Motor neuron (in vitro differentiated cells): ENCODE measurements around the gene ZFP69. TPM values are rescaled to one million over a fixed set of nuclear protein-coding genes. Genes with fewer than 3 reads are reported as not detected.

Source experiments
- ATAC-seq, 8 experiments: fragments of 200-7000 bp; cut with Tn5 transposase; replicated peaks in 6 of 8; 2 replicates each; pipeline ENCODE4 v1.8.0; 2021; ENCODE audit warnings: mild to moderate bottlenecking in 8 of 8, moderate library complexity in 8 of 8
- H3K27ac ChIP-seq, 2 donors: fragments of 250-450 bp; sonication (Bioruptor Pico); 2 replicates each; pipeline ENCODE4 v1.9.0; 2021; ENCODE audit warnings: antibody characterized with exemption in 2 of 2, mild to moderate bottlenecking in 2 of 2, moderate library complexity in 1 of 2
- H3K4me1 ChIP-seq, 2 donors: fragments of 250-450 bp; sonication (Bioruptor Pico); replicated peaks in 1 of 2; 2 replicates each; pipeline ENCODE4 v1.6.1; 2021; ENCODE audit warnings: antibody characterized with exemption in 2 of 2, mild to moderate bottlenecking in 2 of 2, moderate library complexity in 1 of 2
- H3K4me3 ChIP-seq, 5 donors: fragments of 250-450 bp; sonication (Bioruptor Pico); 2 replicates each; pipeline ENCODE4 v1.9.0; 2021; ENCODE audit warnings: antibody characterized with exemption in 5 of 5, mild to moderate bottlenecking in 5 of 5, moderate library complexity in 4 of 5
- WGBS, 10 experiments: fragments of 450-650 bp; shearing (Covaris generic); methylation state at CpG; one replicate each; pipeline ENCODE4 v1.0.0; 2022; 5-methylcytosine and 5-hydroxymethylcytosine counted together
- in situ Hi-C, 9 experiments: fragments of 400-800 bp; cut with MboI; loops; one replicate each; pipeline ENCODE4 v1.15.0; 2021; ENCODE audit warnings: low sequenced_read_pairs in 9 of 9, low pct_unique_long_range_greater_than_20kb in 2 of 9; ENCODE audit not compliant: unreplicated experiment in 9 of 9
- total RNA-seq, 8 experiments: library from RNA; unstranded; fragments of 300-600 nt; gene quantifications; 2 replicates each; pipeline versions ENCODE4 v1.2.3 to v1.2.4, GENCODE V29; 2022

ZFP69 gene
- total RNA-seq, 8 experiments from 2014 or later = 4.8 to 8.5 (median 7.3) TPM

GRCh38 chr1:40531381-40532061, 54.4 kb downstream of the ZFP69 start, which contains the start of gene ZNF684:
Gene ZNF684, plus strand, starts transcription at chr1:40531637. Its CDS starts 1,530 bp downstream, at chr1:40533167.
- peaks cover 4 to 12% of the 10 kb centered on the region in 2 donors for H3K4me1 ChIP-seq
- ATAC-seq = peak; percentile 98 to 100 (median 99)
- peak within 1 kb of the TSS; percentile 52 to 75 (median 59) for H3K4me3 ChIP-seq
- in situ Hi-C loops = no loop called here
- 0 to 2% (median 0%) methylated on average over 2 to 35 of the region's 35 CpGs; no CpG with 5 or more reads in 2 of the 10 experiments for WGBS, 10 experiments
- H3K27ac ChIP-seq = peak within 1 kb of the TSS; percentile 22 to 51

- no peak for ATAC-seq
- in situ Hi-C loops = no loop called here
- Histone ChIP-seq H3K4me1 (peaks cover 4 to 12% of the 10 kb centered on the region in 2 donors), H3K27ac (no peak overlapping the region), H3K4me3 (peak overlapping the region; percentile 52 to 75 (median 59))
- WGBS, 10 experiments = 0 to 13% (median 0%) methylated on average over 1 to 3 of the region's 3 CpGs; no CpG with 5 or more reads in 3 of the 10 experiments
These were observed 54.9 kb downstream of the ZFP69 start for GRCh38 chr1:40532062-40532389.

DNA sequence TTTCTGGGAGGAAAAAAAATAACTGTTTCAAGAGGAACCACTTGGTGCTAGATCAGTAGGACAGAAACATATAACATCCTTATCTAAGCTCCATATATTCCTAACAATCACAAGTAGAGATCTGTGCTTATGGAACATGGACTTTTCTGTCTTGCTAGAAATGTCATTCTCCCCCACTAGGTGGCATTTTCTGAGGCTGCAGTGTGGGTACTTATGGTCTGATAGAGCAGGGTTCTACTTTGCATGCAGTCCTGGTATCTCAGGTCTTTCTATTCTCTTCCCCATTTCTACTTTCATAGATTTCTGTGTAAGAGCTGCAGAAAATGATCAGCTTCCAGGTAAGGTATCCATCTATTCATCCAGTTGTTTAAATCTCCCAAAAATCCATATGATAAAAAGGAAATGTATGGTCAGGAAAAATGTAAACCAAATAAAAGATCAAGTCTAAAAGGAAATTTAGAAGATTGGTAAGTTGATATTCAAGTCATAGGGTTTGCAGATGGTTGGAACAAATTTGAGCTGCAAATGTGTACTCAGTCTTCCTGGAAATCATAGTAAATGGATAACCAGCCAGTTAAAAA, 55.8 kb downstream of the ZFP69 start:
- Histone ChIP-seq H3K27ac (no peak overlapping the region), H3K4me1 (peaks cover 4 to 12% of the 10 kb centered on the region in 2 donors), H3K4me3 (peak overlapping the region in 1 of 5 donors; percentile 16)
- peak in 1 of 8 experiments; percentile 10 for ATAC-seq
- in situ Hi-C loops = no loop called here

GRCh38 chr1:40534589-40534988, 57.5 kb downstream of the ZFP69 start:
- in situ Hi-C loops = no loop called here
- no peak overlapping the region for H3K4me3 ChIP-seq
- no peak for ATAC-seq
- peaks cover 4 to 12% of the 10 kb centered on the region in 2 donors for H3K4me1 ChIP-seq
- H3K27ac ChIP-seq = no peak overlapping the region

DNA sequence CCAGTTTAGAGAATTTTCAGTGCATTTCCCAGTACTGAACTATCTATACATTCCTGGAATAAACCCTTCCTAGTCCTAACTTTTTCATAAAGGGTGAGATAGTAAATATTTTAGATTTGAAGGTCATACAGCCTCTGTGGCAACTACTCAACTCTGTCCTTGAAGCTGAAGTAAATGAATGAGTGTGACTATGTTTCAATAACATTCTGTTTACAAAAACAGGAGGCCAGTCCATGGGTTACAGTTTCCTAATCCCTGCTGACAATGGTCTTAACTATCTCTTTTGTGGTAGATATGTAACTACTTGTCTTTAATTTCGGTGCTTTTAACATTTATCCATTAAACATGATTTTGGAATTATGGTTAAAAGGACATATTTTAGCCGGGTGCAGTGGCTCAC, 58.6 kb downstream of the ZFP69 start:
- ATAC-seq = no peak
- Histone ChIP-seq H3K27ac (no peak overlapping the region), H3K4me1 (peaks cover 4 to 9% of the 10 kb centered on the region in 2 donors), H3K4me3 (no peak overlapping the region)
- in situ Hi-C loops = no loop called here
- WGBS, 10 experiments = 80 to 100% (median 96%) methylated on average over 1 to 2 of the region's 2 CpGs; no CpG with 5 or more reads in 4 of the 10 experiments

DNA sequence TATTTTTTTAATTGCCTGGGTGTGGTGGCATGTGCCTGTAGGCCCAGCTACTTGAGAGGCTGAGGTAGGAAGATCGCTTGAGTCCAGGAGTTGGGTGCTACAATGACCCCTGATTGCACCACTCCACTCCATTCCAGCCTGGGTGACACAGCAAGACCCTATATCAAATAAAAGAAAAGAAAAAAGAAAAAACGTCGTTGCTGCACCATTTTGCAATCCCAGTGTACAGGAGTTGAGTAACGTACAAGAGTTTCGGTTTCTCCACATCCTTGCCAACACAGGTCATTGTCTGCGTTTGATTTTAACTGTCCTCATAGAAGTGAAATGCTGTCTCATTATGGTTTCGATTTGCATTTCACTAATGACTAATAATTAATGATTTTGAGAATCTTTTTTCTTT, 62.2 kb downstream of the ZFP69 start:
- H3K27ac ChIP-seq = no peak overlapping the region
- no peak for ATAC-seq
- no peaks in the 10 kb centered on the region for H3K4me1 ChIP-seq
- in situ Hi-C loops = no loop called here
- no peak overlapping the region for H3K4me3 ChIP-seq
- WGBS, 10 experiments = 61 to 96% (median 82%) methylated on average over 2 to 6 of the region's 7 CpGs

Other genes with a start within 250 kb of the ZFP69 start
- gene TMCO2, start 229.4 kb upstream of the ZFP69 start, total RNA-seq = under 1 TPM in 1 of 8 experiments, not detected in 7; 0.33 TPM
- 10 to 100 TPM; 20.6 to 58.0 (median 40.7) TPM for gene ZMPSTE24, start 219.1 kb upstream of the ZFP69 start, total RNA-seq
- gene COL9A2, start 160.0 kb upstream of the ZFP69 start, total RNA-seq = 1 to 10 TPM in 7 of 8 experiments, under 1 TPM in 1; 0.87 to 7.1 (median 1.6) TPM
- gene SMAP2, start 103.6 kb upstream of the ZFP69 start, total RNA-seq = 10 to 100 TPM in 7 of 8 experiments, 1 to 10 TPM in 1; 9.6 to 60.9 (median 35.6) TPM
- gene ZFP69B, start 26.8 kb upstream of the ZFP69 start, total RNA-seq = 10 to 100 TPM in 3 of 8 experiments, 1 to 10 TPM in 5; 1.9 to 17.6 (median 8.7) TPM
- gene EXO5, start 31.5 kb downstream of the ZFP69 start, total RNA-seq = 10 to 100 TPM in 4 of 8 experiments, 1 to 10 TPM in 4; 7.6 to 16.0 (median 10.7) TPM
- 1 to 10 TPM in 7 of 8 experiments, under 1 TPM in 1; 0.97 to 8.0 (median 5.6) TPM for gene ZNF684, start 54.3 kb downstream of the ZFP69 start, total RNA-seq
- gene RIMS3, start 188.4 kb downstream of the ZFP69 start, total RNA-seq = 100 to 1,000 TPM in 1 of 8 experiments, 10 to 100 TPM in 4, under 1 TPM in 3; 0.13 to 112 (median 52.3) TPM
- 10 to 100 TPM; 30.0 to 83.7 (median 65.7) TPM for gene NFYC, start 214.4 kb downstream of the ZFP69 start, total RNA-seq